K562 (cell line): ENCODE measurements around the gene HGS. TPM values are rescaled to one million over a fixed set of nuclear protein-coding genes. Genes with fewer than 3 reads are reported as not detected.

Experiments used
- CEBPZ ChIP-seq: fragments of 150-350 bp; IDR thresholded peaks from 2 replicates; pipeline ENCODE4 v1.6.1; 2014; ENCODE audit warnings: low read depth, mild to moderate bottlenecking, low read length, borderline replicate concordance
- COPS2 ChIP-seq: fragments of 450-650 bp; conservative IDR thresholded peaks from 2 replicates; pipeline ENCODE4 v1.6.1; 2016; ENCODE audit warnings: mild to moderate bottlenecking, moderate library complexity
- CREB3 ChIP-seq: fragments of 450-650 bp; conservative IDR thresholded peaks from 2 replicates; pipeline ENCODE4 v1.6.1; 2016; ENCODE audit warnings: missing genetic modification characterization, low read depth, mild to moderate bottlenecking, missing compliant biosample characterization, moderate library complexity
- CTCFL ChIP-seq: IDR thresholded peaks from 2 replicates; pipeline ENCODE4 v1.6.1; 2011; ENCODE audit warnings: borderline replicate concordance, low read depth, mild to moderate bottlenecking, moderate library complexity, low read length; ENCODE audit not compliant: insufficient read depth, poor library complexity, severe bottlenecking
- CXXC5 ChIP-seq: fragments of 250-450 bp; sonication (Bioruptor Pico); IDR thresholded peaks from 2 replicates; pipeline ENCODE4 v1.8.0; 2022; ENCODE audit warnings: inconsistent platforms, mild to moderate bottlenecking, moderate library complexity
- E2F1 ChIP-seq: sonication (generic); formaldehyde crosslinking; IDR thresholded peaks from 2 replicates; pipeline ENCODE4 v1.8.1; 2023; ENCODE audit warnings: mild to moderate bottlenecking, missing genetic modification reagents, moderate library complexity
- HLTF ChIP-seq: fragments of 450-650 bp; IDR thresholded peaks from 2 replicates; pipeline ENCODE4 v1.6.1; 2016
- NR2C2 ChIP-seq, 2 experiments: fragments of 200-800 bp in 1 of 2; sonication (Bioruptor generic) in 1 of 2; sonication (generic) in 1 of 2; formaldehyde crosslinking in 1 of 2; IDR thresholded peaks; 2 replicates each; pipeline versions ENCODE4 v1.6.1 to v1.8.0; 2016 to 2022; ENCODE audit warnings: mild to moderate bottlenecking in 1 of 2, missing compliant biosample characterization in 1 of 2, missing genetic modification characterization in 1 of 2, missing genetic modification reagents in 1 of 2
- SMARCC2 ChIP-seq: fragments of 450-650 bp; IDR thresholded peaks from 2 replicates; pipeline ENCODE4 v1.6.1; 2017; ENCODE audit warnings: antibody characterized with exemption, moderate library complexity, mild to moderate bottlenecking, low read depth
- TGIF2 ChIP-seq: sonication (generic); formaldehyde crosslinking; IDR thresholded peaks from 2 replicates; pipeline ENCODE4 v1.8.1; 2022; ENCODE audit warnings: mild to moderate bottlenecking, missing genetic modification reagents, moderate library complexity
- ZNF232 ChIP-seq: sonication (generic); formaldehyde crosslinking; IDR thresholded peaks from 2 replicates; pipeline ENCODE4 v1.8.0; 2022; ENCODE audit warnings: mild to moderate bottlenecking, missing genetic modification reagents
- ZNF444 ChIP-seq: fragments of 250-450 bp; sonication (Bioruptor Pico); IDR thresholded peaks from 2 replicates; pipeline ENCODE4 v1.4.0; 2020; ENCODE audit warnings: mild to moderate bottlenecking, moderate library complexity
- ZNF518B ChIP-seq: fragments of 250-450 bp; sonication (Bioruptor Pico); IDR thresholded peaks from 2 replicates; pipeline ENCODE4 v1.5.0; 2021; ENCODE audit warnings: mild to moderate bottlenecking, moderate library complexity
- ZNF589 ChIP-seq: fragments of 200-800 bp; sonication (Bioruptor generic); IDR thresholded peaks from 2 replicates; pipeline ENCODE4 v1.6.1; 2016; ENCODE audit warnings: low read depth, missing genetic modification characterization, missing compliant biosample characterization
- polyA plus RNA-seq, 8 experiments: library from polyadenylated mRNA; depleted of rRNA in 4 of 8; stranded (reverse) in 5 of 8; unstranded in 3 of 8; fragments of >200 nt; fragmentation: Nextera tagmentation in 2 of 8; fragmentation: Illumina TruSeq in 1 of 8; extraction: Ambion mirVana in 2 of 8; extraction: Trizol in 1 of 8; gene quantifications; 2 replicates each; pipeline versions ENCODE4 v1.2.1 to v1.2.3, GENCODE V29; 2011 to 2014; ENCODE audit warnings: inconsistent platforms in 1 of 8, missing spikeins in 1 of 8
- total RNA-seq, 7 experiments: library from RNA; depleted of rRNA in 6 of 7; stranded (reverse); fragments of >200 nt in 6 of 7; fragmentation: Illumina TruSeq in 2 of 7; extraction: Trizol in 2 of 7; gene quantifications; 2 replicates each; pipeline versions ENCODE4 v1.2.1 to v1.2.3, GENCODE V29; 2011 to 2021; ENCODE audit warnings: low replicate concordance in 1 of 7

The HGS gene
- total and polyA plus RNA-seq, 9 of the 15 experiments (the other 6 are each of a cell fraction or from before 2014, with no cell fraction given): 3.9 to 176 (median 77.1) TPM

GRCh38 chr17:81665205-81666091 is 18.4 kb upstream of the HGS start (continued):
- TF ChIP-seq CEBPZ: no peak
- 0 out of 2 replicates have a peak, but pooled peaks have one; percentile 75 for TF ChIP-seq ZNF589 (CRISPR knock-in tag)
- TF ChIP-seq ZNF518B (CRISPR knock-in tag): no peak
- TF ChIP-seq ZNF232 (CRISPR knock-in tag): no peak
- TF ChIP-seq ZNF444: no peak
- TF ChIP-seq TGIF2 (CRISPR knock-in tag): no peak
- TF ChIP-seq CREB3: peak; percentile 96
- no peak for TF ChIP-seq SMARCC2
- no peak for TF ChIP-seq HLTF
- TF ChIP-seq NR2C2 (CRISPR knock-in tag; IDR thresholded peaks at IDR 0.05): no peak
- no peak for TF ChIP-seq NR2C2 (tag; IDR thresholded peaks at IDR 0.05)
- TF ChIP-seq COPS2: no peak
- no peak for TF ChIP-seq E2F1
- no peak for TF ChIP-seq CTCFL
- TF ChIP-seq CXXC5 (CRISPR knock-in tag): peak; percentile 66; the same call in 1 of the 2 replicates
